NOMO-1 treated with DMSO at 0.1 percent for 48 hours (cell line): ENCODE measurements around the gene CRYGC.
"Not testable (repeated sequence)": the region's sequence is repeated elsewhere in the genome, so short reads cannot be mapped to it uniquely, and the experiment has no call there.

Experiments used
- DNase-seq: peaks from one replicate; lab custom pipeline; 2025; ENCODE audit not compliant: unreplicated experiment; lab: John Stamatoyannopoulos, UW

Gene CRYGC

DNA sequence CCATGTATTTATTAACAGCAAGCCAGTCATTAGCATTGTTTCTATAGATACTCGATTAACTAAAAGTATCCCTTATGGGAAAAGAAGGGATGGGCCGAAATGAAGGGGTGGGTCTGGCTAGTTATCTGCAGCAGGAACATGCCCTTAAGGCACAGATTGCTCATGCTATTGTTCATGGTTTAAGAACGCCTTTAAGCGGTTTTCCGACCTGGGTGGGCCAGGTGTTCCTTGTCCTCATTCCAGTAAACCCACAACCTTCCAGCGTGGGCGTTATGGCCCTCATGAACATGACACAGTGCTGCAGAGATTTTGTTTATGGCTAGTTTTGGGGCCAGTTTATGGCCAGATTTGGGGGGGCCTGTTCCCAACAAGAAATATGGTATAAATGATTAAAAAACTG is 8.7 kb upstream of the CRYGC start:
- DNase-seq = not testable (repeated sequence)

DNA sequence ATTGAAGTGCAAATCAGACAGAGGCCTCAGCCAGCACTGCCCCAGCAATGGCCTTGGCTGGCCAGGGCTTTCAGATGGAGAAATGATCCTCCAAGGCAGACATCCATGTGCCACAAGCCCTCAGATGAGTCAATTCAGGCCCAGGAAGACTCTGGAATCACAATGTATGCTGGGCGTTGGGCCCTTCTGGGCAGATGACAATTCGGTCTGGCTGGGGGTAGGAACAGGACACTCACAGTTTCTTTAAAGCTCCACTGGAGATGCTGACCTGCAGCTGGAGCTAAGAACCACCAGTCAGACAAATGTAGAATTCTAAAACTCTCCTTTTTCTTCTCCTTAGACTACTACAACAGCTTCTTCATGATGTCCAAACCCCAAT is 7.1 kb upstream of the CRYGC start:
- DNase-seq = no peak

DNA sequence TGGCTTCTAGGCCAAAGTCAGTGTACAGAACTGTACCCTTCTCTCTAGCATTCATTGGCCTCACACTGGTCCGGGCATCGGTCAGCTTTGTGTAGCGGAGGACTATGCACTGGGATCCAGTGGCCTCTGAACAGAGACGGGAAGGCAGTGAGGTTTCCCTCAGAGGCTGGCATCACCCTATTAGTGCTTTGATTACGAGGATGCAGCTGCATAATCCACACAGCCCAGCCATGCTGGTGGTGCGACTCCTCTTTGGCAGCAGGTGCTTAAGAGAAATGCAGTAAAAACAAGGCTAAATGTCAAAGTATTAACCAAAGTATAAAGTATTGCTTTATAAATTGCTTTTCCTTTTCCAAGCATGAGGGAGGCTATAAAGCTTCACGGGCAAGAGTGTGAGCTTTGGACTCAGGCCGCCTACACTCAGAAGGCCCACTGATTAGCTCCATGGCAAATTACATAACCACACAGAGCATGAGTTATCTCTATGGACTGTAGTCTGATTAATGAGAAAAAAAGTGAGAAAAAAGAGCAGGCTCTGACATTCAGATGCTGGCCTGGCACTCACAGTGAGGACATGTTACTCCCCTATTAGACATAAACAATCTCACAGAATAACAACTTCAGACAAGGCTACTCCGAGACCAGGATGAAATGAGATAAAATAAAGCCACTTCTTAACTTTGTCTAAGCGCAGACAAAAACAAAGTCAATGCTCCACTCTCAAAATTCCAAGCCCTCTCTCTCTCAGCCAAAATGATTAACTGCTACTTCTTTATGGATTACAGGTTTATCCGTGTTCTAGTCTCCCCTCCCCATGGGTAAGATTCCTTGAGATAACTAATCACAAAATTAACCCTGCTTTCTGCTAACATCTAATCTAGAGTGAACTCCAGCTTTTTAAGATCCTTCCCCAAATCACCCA is 6.4 kb upstream of the CRYGC start:
- DNase-seq = no peak

DNA sequence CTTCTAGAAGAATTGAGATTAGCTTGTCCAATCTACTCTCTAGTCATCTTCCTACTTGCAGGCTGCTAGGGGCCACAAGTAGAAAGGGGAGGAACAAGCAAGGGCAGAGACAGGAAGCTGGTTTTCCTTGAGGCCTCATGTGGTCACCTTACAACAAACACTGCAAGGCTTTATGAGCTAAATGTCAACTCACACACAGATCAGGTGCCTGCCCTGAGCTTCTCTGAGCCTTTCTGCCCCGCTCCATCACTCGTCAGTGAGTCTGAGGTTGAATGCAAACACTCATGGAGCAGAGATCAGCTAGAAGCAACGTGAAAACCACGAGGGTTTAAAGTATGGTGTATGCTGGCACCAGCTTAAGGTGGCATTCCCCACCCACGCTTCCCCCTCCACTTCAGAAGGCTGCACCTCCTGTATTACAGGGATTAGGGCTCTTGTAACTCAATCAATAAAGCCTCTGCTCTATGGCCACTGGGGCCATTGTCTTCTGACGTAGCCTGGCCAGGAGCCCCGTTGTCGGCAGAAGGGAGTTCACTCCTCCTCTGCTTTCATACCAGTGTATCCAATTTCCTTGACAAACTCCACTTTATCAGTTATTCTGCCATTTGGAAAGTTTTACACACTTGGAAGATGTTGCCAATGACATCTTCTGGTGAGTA is 5.4 kb upstream of the CRYGC start:
- peak; percentile 63 for DNase-seq

DNA sequence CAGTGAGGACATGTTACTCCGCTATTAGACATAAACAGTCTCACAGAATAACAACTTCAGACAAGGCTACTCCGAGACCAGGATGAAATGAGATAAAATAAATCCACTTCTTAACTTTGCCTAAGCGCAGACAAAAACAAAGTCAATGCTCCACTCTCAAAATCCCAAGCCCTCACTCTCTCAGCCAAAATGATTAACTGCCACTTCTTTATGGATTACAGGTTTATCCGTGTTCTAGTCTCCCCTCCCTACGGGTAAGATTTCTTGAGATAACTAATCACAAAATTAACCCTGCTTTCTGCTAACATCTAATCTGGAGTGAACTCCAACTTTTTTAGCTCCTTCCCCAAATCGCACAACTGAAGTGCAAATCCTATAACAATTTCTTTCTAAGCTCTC is 1.1 kb upstream of the CRYGC start:
- no peak for DNase-seq

DNA sequence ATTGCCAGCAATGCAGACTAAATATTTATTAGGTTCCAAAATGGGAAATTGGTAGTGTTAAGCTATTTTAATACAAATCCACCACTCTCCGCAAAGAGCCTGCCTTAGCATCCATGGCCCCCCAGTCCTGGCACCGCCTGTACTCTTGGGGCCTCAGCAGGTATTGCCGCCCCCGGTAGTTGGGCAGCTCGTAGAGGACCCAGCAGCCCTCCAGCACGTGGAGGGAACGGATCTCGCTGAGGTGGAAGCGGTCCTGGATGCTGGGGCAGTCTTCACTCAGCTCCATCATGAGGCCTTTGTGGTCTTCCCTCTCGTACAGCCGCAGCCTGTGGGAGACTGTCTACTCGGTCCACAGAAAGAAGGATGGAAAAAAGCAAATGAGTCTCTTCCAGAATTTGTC is 1.5 kb downstream of the CRYGC start:
- no peak for DNase-seq

DNA sequence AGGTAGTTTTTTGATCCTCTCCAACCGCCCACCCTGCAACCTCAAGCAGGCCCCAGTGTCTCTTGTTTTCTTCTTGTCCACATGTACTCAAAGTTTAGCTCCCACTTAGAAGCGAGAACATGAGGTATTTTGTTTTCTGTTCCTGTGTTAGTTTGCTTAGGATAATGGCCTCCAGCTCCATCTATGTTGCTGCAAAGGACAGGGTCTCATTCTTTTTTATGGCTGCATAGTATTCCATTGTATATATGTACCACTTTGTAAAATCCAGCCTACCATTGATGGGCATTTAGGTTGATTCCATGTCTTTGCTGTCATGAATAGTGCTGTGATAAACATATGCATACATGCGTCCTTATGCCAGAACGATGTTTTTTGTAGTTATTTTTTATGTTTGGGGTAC is 2.5 kb downstream of the CRYGC start:
- DNase-seq = no peak

DNA sequence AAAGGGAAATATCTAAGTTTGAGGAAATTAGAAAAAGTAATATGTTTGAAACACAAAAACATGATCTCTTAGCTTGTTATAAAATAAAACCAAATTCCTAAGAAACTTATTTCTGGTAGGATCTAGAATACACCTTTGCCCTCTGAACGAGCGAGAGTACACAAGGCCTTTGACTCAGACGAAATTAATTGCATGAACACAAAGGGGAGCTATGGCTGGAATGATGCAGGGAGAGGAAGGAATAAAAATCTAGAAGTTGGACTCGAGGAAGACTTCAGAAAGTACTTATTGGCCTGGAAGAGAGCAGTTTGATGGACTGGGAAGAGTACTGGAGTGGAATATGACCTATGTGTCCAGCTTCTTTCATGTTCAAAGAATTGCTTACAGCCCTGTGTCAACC is 4.4 kb downstream of the CRYGC start:
- no peak for DNase-seq

DNA sequence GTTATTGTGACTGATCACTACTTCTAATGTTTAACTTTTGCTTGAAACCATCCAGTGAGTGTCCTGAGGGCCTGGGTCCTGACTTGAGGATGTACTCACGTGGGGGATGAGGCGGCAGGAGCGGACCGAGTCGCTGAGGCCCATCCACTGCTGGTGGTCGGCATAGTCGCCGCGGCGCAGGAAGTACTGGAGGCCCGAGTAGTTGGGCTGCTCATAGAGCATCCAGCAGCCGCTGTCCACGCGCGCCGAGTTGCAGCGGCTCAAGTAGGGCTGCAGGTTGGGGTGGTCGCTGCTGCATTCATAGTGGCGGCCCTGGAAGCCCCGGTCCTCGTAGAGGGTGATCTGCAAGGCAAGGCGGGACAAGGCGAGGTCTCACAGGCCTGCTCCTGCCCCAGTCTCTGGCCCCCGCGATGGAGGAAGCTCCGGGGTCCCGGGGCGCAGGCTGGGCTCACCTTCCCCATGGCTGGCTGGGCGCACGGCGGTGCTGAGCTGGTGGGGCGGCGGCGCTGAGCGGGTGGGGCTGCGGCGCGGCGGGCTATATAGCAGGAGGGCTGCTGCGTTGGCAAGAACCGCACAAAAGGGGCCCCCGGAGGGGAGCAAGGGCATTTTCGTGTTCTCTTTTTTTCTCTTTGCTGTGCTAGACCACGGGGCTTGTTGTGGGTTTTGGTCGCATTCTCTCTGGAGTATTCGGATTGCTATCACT is 5.5 kb downstream of the CRYGC start, which contains the start of gene CRYGD:
Gene CRYGD, minus strand, starts transcription at position 512 of the 703 bp plus-strand sequence. Its CDS starts 51 bp downstream, at position 461.
- DNase-seq = peak; percentile 14

DNA sequence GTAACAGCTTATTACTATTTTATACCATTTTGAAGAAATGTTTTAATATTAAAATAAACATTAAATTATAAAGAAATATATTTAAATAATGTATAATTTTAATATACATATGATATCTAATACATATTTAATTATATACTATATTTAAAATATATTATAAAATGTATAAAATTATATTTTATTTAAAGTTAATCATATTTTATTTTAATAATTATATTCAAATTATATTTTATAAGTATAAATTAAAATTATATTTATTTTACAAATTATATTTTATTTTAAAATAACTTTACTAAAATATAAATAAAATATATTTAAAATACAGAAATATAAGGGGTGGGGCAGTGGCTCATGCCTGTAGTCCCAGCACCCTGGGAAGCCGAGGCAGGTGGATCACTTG is 7.4 kb downstream of the CRYGC start:
- DNase-seq = no peak

DNA sequence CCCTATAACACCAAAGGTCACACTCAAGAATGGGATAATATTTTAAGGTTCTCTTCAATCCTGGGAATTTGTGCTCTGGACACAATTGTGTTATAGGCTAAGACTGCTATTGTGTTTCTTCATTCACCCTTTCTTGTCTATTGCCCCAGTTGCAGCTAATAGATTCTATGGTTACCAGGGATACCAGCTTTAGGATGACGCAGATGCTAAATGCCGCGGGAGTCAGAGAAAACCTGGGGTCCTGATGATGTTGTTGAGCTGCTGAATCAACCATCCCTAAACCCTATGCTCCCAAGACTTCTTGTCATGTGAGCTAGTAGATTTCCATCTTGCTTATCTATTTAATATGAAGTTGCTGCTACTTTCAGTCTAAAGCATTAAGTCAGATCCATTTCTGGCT is 10.7 kb downstream of the CRYGC start:
- no peak for DNase-seq

DNA sequence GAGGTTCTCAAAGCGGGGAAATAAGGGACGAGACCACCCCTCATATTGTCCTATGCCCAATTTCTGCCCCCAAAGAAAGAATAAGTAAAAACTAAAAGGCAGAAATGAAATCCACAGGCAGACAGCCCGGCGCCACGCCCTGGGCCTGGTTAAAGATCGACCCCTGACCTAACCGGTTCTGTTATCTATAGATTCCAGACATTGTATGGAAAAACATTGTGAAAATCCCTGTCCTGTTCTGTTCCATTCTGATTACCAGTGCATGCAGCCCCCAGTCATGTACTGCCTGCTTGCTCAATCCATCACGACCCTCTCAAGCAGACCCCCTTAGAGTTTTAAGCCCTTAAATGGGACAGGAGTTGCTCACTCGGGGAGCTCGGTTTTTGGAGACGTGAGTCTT is 12.2 kb downstream of the CRYGC start:
- not testable (repeated sequence) for DNase-seq

DNA sequence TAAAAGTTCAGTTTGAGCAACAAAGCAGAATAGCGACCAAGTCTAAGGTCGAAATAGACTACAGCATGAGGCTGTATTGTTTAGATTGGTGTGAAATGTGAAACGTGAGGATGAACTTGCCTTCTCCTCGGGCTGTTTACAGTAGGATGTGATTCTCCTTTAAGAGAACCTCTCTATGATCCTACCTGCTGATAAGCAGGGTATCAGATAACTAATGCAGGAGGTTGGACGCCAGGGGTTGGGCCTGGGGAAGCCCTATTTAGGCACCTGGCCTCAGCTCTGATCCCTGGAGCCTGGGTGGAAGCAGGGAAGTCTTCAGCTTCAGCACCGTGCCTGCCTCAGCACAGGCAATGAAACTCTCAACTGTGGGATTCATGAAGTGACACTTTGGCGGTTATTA is 16.7 kb downstream of the CRYGC start:
- DNase-seq = no peak

DNA sequence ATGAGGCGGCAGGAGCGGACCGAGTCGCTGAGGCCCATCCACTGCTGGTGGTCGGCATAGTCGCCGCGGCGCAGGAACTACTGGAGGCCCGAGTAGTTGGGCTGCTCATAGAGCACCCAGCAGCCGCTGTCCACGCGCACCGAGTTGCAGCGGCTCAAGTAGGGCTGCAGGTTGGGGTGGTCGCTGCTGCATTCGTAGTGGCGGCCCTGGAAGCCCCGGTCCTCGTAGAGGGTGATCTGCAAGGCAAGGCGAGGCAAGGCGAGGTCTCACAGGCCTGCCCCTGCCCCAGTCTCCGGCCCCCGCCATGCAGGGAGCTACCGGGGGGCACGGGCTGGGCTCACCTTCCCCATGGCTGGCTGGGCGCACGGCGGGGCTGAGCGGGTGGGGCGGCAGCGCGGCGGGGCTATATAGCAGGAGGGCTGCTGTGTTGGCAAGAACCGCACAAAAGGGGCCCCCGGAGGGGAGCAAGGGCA is 17.3 kb downstream of the CRYGC start:
- not testable (repeated sequence) for DNase-seq

DNA sequence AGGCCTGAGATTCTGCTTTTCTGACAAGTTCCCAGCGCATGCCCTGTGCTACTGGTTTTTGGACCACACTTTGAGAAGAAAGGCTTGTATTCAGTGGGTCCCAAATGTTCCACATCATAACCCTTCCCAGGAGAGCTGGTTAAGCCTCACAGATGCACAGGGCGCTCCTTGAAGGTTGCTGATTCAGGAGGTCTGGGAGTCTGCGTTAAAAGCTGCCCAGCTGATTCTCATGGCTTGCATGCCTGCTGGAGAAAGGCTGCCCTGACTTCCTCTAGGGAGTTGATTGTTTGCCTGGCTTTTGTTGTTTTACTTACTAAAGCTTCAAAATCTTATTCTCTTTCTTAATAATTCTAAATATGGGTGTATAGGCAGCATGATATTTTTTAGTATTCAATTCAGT is 26.0 kb downstream of the CRYGC start:
- no peak for DNase-seq

DNA sequence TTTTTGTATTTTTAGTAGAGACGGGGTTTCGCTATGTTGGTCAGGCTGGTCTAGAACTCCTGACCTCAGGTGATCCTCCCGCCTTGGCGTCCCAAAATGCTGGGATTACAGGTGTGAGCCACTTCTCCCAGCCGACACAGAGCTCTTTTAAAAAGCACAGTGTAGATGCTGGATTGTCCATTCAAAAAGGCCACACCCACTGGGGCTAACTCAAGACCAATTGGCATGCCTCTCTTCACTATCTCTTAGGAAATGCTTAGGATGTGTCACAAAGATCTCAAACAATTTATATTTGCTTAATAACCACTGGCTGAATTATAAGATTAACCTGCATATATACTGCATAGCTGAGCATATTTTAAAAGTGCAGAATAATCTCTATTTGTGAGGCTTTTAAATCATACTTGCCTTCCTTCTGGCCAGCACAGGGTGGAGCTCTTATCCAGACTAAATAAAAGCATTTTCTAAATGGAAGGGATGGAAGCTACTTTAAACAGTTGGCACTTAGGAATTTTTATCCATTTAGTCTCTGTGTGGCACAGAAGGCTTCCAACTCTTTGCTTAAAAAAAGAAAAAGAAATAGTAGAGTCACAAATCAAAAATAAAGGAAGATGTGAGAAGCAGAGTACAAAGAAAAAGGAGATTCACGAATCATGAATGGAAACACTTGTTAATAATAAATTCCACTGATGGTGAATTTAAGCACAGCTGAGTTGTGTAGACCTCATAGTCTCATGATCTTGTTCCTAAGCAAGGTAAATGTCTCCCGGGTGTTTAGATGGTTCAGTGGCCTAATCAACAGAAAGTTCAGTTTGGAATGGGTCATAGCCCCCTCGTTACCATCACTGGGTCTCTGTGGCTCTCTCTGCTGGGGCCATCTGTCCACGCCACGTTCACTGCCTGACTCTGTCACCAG is 27.7 kb downstream of the CRYGC start:
- DNase-seq = peak; percentile 19

DNA sequence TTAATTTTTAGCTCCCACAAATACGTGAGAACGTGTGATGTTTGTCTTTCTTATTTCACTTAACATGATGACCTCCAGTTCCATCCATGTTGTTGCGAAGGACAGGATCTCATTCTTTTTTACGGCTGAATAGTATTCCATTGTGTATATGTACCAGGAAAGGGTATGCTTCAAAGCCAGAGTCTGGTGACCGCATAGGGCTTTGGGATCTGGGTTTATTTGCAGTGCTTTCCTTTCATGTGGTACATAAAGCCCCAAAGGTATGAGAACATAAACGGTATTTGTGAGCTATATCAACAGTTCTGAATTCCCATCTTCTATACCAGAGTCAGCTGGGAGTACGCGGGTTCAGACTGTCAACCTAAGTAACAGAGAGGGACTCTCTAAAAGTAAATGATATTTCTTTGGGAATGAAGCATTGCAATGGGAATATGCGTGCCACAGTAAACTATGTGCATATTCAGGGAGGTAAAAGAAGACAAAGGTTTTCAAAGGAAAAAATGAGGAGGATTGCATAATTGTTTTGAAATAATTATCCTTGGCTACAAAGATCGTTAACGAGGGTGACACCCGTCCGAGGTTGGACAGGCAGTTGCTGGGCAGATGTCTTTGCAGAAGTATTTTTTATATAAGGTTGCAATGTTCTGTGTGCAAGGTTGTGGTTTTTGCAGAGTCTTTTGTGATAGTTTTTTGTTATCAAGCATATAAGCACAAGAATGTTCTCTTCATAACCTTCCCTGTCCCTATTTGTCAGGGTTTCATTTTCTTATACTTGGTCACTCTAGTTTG is 29.8 kb downstream of the CRYGC start:
- peak; percentile 52 for DNase-seq

DNA sequence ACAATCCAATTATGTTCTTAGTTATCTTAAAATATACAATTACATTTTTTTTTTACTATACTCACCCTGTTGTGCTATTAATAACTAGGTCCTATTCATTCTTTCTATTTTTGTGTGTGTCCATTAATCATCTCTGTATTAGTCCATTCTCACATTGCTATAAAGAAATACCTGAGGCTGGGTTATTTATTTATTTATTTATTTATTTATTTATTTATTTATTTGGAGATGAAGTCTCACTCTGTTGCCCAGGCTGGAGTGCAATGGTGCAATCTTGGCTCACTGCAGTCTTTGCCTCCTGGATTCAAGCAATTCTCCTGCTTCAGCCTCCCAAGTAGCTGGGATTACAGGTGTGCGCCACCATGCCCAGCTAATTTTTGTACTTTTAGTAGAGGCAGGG is 30.9 kb downstream of the CRYGC start:
- DNase-seq = not testable (repeated sequence)

DNA sequence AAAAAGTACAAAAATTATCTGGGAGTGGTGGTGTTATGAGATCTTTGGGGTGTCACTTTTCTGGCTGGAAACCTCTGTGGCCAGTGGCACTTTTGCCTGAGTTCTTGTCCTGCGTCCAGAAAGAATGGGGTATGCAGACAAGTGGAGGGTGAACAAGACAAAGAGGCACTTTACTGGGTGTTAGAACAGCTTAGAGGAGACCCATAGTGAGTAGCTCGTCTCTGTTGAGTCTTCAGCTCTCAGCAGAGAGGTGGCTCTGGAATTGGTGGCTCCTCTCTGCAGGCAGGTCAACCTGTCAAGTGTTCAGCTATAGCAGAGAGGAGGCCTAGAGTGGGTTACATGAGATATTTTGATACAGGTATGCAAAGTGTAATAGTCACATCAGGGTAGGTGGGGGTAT is 31.4 kb downstream of the CRYGC start:
- no peak for DNase-seq

DNA sequence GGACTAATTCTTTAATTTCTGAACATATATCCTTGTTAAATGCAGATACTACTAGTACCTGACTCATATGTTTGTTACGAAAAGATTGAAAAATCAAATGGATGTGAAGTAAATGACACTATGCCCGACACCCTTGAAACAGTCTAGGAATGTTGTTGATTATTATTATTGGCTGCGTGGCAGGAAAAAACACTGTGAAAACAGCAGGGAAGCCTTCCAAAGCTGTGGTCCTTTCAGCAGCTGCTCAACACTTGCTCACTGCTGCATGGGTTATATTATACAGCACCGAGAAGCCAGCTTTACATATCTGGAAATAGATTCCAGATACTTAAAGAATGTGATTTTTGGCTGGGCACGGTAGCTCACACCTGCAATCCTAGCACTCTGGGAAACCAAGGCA is 31.8 kb downstream of the CRYGC start:
- no peak for DNase-seq
